AG04450 (cell line): ENCODE measurements around the gene HARS1. TPM values are rescaled to one million over a fixed set of nuclear protein-coding genes. Genes with fewer than 3 reads are reported as not detected.
A peak's percentile ranks its signal among the peaks of the same experiment; 100 is the strongest.
"Not testable (repeated sequence)": the region's sequence is repeated elsewhere in the genome, so short reads cannot be mapped to it uniquely, and the experiment has no call there.

ENCODE experiments used
- CTCF ChIA-PET: fragments of 300-600, 350-600 bp; formaldehyde crosslinking; extraction: SDS; loops from one replicate; lab custom pipeline; 2022; ENCODE audit warnings: antibody characterized with exemption, inconsistent platforms; lab: Charles Lee
- POLR2A ChIA-PET: fragments of 350-600 bp; formaldehyde crosslinking; extraction: SDS; loops from one replicate; lab custom pipeline; 2021; ENCODE audit warnings: antibody characterized with exemption, inconsistent platforms; lab: Yijun Ruan, JAX
- DNase-seq: peaks from one replicate; pipeline ENCODE4 v3.0.0-alpha.2; 2011; ENCODE audit warnings: low read depth, low spot score
- H3K27ac ChIP-seq: one replicate; pipeline ENCODE4 v1.5.1; 2012; ENCODE audit warnings: low read depth, low read length, control low read depth
- H3K27me3 ChIP-seq: one replicate; pipeline ENCODE4 v1.6.0; 2012; ENCODE audit warnings: low read length; ENCODE audit not compliant: control insufficient read depth, insufficient read depth
- H3K4me3 ChIP-seq: 2 replicates; pipeline ENCODE4 v1.5.1; 2011; ENCODE audit warnings: mild to moderate bottlenecking, low read depth, low read length, control low read depth
- H3K9me3 ChIP-seq: 2 replicates; pipeline ENCODE4 v1.5.1; 2012; ENCODE audit warnings: low read length; ENCODE audit not compliant: control insufficient read depth, insufficient read depth
- polyA plus RNA-seq: library from polyadenylated mRNA; depleted of rRNA; stranded (reverse); fragments of >200 nt; gene quantifications from 2 replicates; pipeline ENCODE4 v1.2.3, GENCODE V29; 2011
- TF ChIP-seq, protein P1 (sequence below): IDR thresholded peaks from 2 replicates; pipeline ENCODE4 v1.5.1; 2011; ENCODE audit warnings: low read depth, low read length, control low read depth, inconsistent platforms

Gene HARS1
- polyA plus RNA-seq, 1 experiment: 98.8 TPM

DNA sequence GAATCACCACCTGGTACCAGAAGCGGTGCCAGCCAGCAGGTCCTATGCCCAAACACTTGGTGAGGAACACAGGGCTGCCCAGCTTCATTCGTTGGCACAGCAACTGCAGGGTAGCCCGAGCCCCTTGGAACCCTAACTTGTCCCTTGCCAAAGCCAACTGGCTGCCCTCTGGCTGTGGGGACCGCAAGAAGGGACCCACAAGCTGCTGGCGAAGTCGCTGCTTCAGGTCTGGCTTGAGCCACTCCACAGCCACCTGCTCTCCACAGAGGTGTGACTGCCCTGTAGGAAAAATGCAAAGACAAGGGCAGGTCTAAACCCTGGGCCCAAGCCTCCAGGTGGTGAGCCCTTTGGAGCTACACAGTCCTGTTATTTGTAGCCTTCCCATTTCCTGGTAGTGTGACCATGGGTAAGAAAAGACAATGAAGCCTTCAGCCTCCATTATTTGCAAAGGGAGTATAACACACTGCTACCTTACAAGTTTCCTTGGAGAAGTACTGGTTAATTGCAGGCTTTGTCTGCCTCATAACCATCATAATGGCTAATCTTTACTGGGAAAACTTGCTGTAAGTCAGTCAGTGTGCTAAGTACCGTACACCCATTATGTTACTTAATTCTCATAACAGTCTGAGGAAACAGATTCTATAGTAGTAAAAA, 19.6 kb downstream of the HARS1 start:
- TF ChIP-seq, protein P1, sequence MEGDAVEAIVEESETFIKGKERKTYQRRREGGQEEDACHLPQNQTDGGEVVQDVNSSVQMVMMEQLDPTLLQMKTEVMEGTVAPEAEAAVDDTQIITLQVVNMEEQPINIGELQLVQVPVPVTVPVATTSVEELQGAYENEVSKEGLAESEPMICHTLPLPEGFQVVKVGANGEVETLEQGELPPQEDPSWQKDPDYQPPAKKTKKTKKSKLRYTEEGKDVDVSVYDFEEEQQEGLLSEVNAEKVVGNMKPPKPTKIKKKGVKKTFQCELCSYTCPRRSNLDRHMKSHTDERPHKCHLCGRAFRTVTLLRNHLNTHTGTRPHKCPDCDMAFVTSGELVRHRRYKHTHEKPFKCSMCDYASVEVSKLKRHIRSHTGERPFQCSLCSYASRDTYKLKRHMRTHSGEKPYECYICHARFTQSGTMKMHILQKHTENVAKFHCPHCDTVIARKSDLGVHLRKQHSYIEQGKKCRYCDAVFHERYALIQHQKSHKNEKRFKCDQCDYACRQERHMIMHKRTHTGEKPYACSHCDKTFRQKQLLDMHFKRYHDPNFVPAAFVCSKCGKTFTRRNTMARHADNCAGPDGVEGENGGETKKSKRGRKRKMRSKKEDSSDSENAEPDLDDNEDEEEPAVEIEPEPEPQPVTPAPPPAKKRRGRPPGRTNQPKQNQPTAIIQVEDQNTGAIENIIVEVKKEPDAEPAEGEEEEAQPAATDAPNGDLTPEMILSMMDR: no peak
- POLR2A ChIA-PET: interaction anchor here (0.8 kb wide), 1 partner anchor 19 kb away, joined by 3 read pairs; the partner anchor contains the start of genes HARS1 and HARS2
- no peak for DNase-seq

DNA sequence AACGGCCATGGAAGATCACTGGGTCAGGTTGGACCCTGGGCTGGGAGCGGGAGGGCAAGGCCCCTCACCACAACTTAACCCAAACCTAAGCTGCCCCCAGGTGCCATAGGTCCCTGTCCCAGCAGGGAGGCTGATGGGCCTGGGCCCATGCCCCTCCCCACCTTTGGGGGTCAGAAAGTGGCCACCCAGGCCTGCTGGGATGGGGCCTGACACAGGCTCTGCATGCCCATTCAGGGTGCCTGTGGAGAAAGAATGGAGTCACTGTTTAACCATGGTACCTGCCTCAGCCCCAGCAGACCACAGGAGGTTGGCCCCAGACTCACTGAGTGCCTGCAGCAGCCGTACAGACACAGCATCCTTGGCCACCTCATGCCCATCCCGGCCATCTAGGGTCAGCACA, 20.1 kb downstream of the HARS1 start:
- POLR2A ChIA-PET: not testable (repeated sequence)

More for the DNA sequence above, 19.6 kb downstream of the HARS1 start:
- CTCF ChIA-PET: interaction anchor here (0.6 kb wide), 1 partner anchor 319 kb away, joined by 3 read pairs; no protein-coding TSS in a partner anchor
- no peaks in the 10 kb centered on the region; the same call in 1 of the 2 replicates for H3K9me3 ChIP-seq
- H3K27me3 ChIP-seq: no peaks in the 10 kb centered on the region
- no peak overlapping the region for H3K27ac ChIP-seq
- no peak overlapping the region for H3K4me3 ChIP-seq

DNA sequence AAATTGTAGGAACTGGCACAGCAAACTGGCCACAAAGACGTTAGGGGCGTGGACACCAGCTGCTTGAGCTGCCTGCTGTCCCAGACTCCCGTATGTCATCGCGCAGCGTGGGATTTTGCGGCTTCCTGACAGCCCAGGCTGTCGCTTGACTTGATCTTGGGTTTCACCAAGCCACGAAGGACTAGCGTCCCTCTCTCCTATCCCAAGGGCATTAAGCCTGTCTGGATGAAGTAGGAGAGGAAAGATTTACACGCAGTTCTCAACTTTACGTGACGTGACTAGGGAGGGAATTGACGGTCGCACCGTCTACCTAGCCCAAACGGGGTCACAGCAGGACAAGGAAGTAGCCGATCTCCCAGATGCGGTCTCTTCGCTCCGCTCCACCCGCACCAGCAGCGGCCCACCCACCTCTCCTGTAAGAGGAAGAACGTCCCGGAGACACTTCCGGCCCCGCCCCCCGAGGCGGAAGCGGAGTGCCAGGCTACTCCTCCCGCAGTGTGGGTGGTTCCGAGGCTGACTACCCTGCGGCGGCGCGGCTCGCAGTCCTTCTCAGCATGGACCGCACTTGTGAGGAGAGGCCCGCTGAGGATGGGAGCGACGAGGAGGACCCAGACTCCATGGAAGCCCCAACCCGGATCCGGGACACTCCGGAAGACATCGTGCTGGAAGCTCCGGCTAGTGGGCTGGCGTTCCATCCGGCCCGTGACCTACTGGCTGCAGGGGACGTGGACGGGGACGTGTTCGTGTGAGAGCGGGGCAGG, 26.6 kb downstream of the HARS1 start, which contains the start of gene WDR55:
Gene WDR55 (plus strand): TSS at position 546 of the 761 bp plus-strand sequence. CDS start 9 bp downstream, at position 555.
- peaks cover 3% of the 10 kb centered on the region; the same call in 1 of the 2 replicates for H3K9me3 ChIP-seq
- CTCF ChIA-PET: interaction anchor here (0.9 to 2.2 kb wide), 2 partner anchors 116 to 292 kb away, joined by 3 to 6 read pairs; no protein-coding TSS in a partner anchor
- TF ChIP-seq, protein P1: no peak
- H3K4me3 ChIP-seq: peak within 1 kb of the TSS; percentile 95
- DNase-seq: peak; percentile 70
- POLR2A ChIA-PET: interaction anchor here (1.5 to 2.1 kb wide), 3 partner anchors 17 to 117 kb away, joined by 6 to 11 read pairs (median 7); partner anchors contain the start of genes EIF4EBP3, HARS1, HARS2 and IK
- no peaks in the 10 kb centered on the region for H3K27me3 ChIP-seq
- H3K27ac ChIP-seq: peak within 1 kb of the TSS; percentile 92

More for the DNA sequence above, 20.1 kb downstream of the HARS1 start:
- H3K27me3 ChIP-seq, DNase-seq, H3K9me3 ChIP-seq, CTCF ChIA-PET, H3K4me3 ChIP-seq, H3K27ac ChIP-seq: not testable (repeated sequence)

DNA sequence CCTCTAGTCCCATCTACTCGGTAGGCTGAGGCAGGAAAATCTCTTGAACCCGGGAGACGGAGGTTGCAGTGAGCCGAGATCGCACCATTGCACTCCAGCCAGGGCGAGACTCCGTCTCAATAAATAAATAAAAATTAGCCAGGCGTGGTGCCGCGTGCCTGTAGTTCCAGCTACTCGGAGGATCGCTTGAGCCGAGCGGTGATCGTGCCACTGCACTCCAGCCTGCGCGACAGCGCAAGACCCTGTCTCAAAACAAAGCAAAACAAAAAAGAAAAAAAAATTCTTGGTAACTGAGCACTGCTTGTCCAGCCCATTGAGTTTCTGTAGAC, 27.2 kb downstream of the HARS1 start:
- no peak for DNase-seq
- ChIA-PET POLR2A (interaction anchor here (0.5 to 2.1 kb wide), 4 partner anchors 16 to 117 kb away, joined by 3 to 11 read pairs (median 6); partner anchors contain the start of genes EIF4EBP3, HARS1, HARS2 and IK), CTCF (interaction anchor here (2.2 kb wide), 1 partner anchor 291 kb away, joined by 6 read pairs; no protein-coding TSS in a partner anchor)

DNA sequence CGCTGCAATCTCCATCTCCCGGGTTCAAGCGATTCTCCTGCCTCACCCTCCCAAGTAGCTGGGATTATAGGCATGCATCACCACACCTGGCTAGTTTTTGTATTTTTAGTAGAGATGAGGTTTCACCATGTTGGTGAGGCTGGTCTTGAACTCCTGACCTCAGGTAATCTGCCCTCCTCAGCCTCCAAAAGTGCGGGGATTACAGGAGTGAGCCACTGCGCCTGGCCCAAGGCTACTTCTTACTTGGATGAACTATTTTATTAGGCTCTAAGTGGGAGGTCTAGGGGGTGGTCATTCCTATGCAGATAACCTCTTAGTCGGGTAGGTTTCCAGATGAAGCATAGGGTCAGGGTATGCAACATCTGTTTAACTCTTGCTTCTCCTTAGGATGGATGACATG, 30.8 kb downstream of the HARS1 start:
- CTCF ChIA-PET, POLR2A ChIA-PET, H3K4me3 ChIP-seq: not testable (repeated sequence)

More for the DNA sequence above, 27.2 kb downstream of the HARS1 start:
- H3K27me3 ChIP-seq: no peaks in the 10 kb centered on the region
- H3K27ac ChIP-seq: peak overlapping the region; percentile 92
- peaks cover 3% of the 10 kb centered on the region; the same call in 1 of the 2 replicates for H3K9me3 ChIP-seq
- H3K4me3 ChIP-seq: peak overlapping the region; percentile 95
- TF ChIP-seq, protein P1: no peak

More for the DNA sequence above, 30.8 kb downstream of the HARS1 start:
- not testable (repeated sequence) for H3K27ac ChIP-seq, H3K27me3 ChIP-seq, H3K9me3 ChIP-seq, DNase-seq
